ENCODE results near the gene ICE2. TPM values are rescaled to one million over a fixed set of nuclear protein-coding genes. Genes with fewer than 3 reads are reported as not detected.

The ICE2 gene
- total RNA-seq, 4 donors from 2014 or later = 5.8 to 19.0 (median 14.3) TPM

- Histone ChIP-seq H3K36me3 (peaks cover 0 to 14% of the 10 kb centered on the region in 2 donors), H3K4me1 (peaks cover 72 to 74% of the 10 kb centered on the region in 2 donors), H3K27ac (peak overlapping the region; percentile 82 to 89 (median 88)), H3K9me3 (no peaks in the 10 kb centered on the region), H3K4me3 (peak overlapping the region in 1 of 4 donors; percentile 10), H3K27me3 (no peaks in the 10 kb centered on the region)
- intact Hi-C loops (cut with DNase I; ENCODE audit: low total_unique reads) = no loop called here
- peak; percentile 5 to 17 for ATAC-seq
- in situ Hi-C loops (cut with MboI; ENCODE audit: low sequenced_read_pairs in 4 of 4) = no loop called here
- peak in 1 of 2 donors; percentile 64 for DNase-seq
- no peak for TF ChIP-seq CTCF (IDR thresholded peaks at IDR 0.05 in 4 of 5, conservative IDR thresholded peaks at IDR 0.05 in 1 of 5)
- no peak for TF ChIP-seq POLR2A (IDR thresholded peaks at IDR 0.05)
Observed at GRCh38 chr15:60371175-60372051, 107.5 kb downstream of the ICE2 start.

- TF ChIP-seq POLR2A (IDR thresholded peaks at IDR 0.05) (no peak), CTCF (IDR thresholded peaks at IDR 0.05 in 4 of 5, conservative IDR thresholded peaks at IDR 0.05 in 1 of 5) (no peak)
- intact Hi-C loops (cut with DNase I; ENCODE audit: low total_unique reads) (no loop called here), in situ Hi-C loops (cut with MboI; ENCODE audit: low sequenced_read_pairs in 4 of 4) (no loop called here)
- H3K4me1 ChIP-seq = peaks cover 66 to 68% of the 10 kb centered on the region in 2 donors
- peaks cover 0 to 8% of the 10 kb centered on the region in 2 donors for H3K36me3 ChIP-seq
- peak overlapping the region; percentile 82 to 89 (median 88) for H3K27ac ChIP-seq
- no peak overlapping the region for H3K4me3 ChIP-seq
- no peak for ATAC-seq
- no peak for DNase-seq
- no peaks in the 10 kb centered on the region for H3K27me3 ChIP-seq
- H3K9me3 ChIP-seq = no peaks in the 10 kb centered on the region
Observed at GRCh38 chr15:60370869-60371136, 108.1 kb downstream of the ICE2 start.

- TF ChIP-seq CTCF (IDR thresholded peaks at IDR 0.05 in 4 of 5, conservative IDR thresholded peaks at IDR 0.05 in 1 of 5) (no peak), POLR2A (IDR thresholded peaks at IDR 0.05) (no peak)
- intact Hi-C loops (cut with DNase I; ENCODE audit: low total_unique reads) (no loop called here), in situ Hi-C loops (cut with MboI; ENCODE audit: low sequenced_read_pairs in 4 of 4) (no loop called here)
- Histone ChIP-seq H3K36me3 (peaks cover 0 to 4% of the 10 kb centered on the region in 2 donors), H3K27ac (peak overlapping the region; percentile 82 to 89 (median 88)), H3K9me3 (no peaks in the 10 kb centered on the region), H3K4me3 (no peak overlapping the region), H3K4me1 (peaks cover 61 to 63% of the 10 kb centered on the region in 2 donors), H3K27me3 (no peaks in the 10 kb centered on the region)
- no peak for DNase-seq
- peak; percentile 6 to 12 for ATAC-seq
Observed at GRCh38 chr15:60370105-60370868, 108.7 kb downstream of the ICE2 start.

- peak overlapping the region; percentile 82 to 89 (median 88) for H3K27ac ChIP-seq
- DNase-seq (no peak), ATAC-seq (no peak)
- H3K9me3 ChIP-seq = no peaks in the 10 kb centered on the region
- H3K4me1 ChIP-seq = peaks cover 57% of the 10 kb centered on the region in 2 donors
- no peaks in the 10 kb centered on the region for H3K27me3 ChIP-seq
- intact Hi-C loops (cut with DNase I; ENCODE audit: low total_unique reads) (no loop called here), in situ Hi-C loops (cut with MboI; ENCODE audit: low sequenced_read_pairs in 4 of 4) (no loop called here)
- TF ChIP-seq CTCF (IDR thresholded peaks at IDR 0.05 in 4 of 5, conservative IDR thresholded peaks at IDR 0.05 in 1 of 5) (no peak), POLR2A (IDR thresholded peaks at IDR 0.05) (no peak)
- no peak overlapping the region for H3K4me3 ChIP-seq
- peaks cover 0 to 4% of the 10 kb centered on the region in 2 donors for H3K36me3 ChIP-seq
Observed at GRCh38 chr15:60369696-60370095, 109.2 kb downstream of the ICE2 start.

Other genes starting within 250 kb of the ICE2 start
- gene ANXA2, start 81.2 kb downstream of the ICE2 start, total RNA-seq = 100 to 1,000 TPM; 266 to 386 (median 323) TPM